HG02884 (cell line): Measurements from ENCODE around the gene RAD51B.
"Not testable (repeated sequence)": the region's sequence is repeated elsewhere in the genome, so short reads cannot be mapped to it uniquely, and the experiment has no call there.

Source experiments
- ATAC-seq: cut with Tn5 transposase; IDR thresholded peaks from one replicate; pipeline ENCODE4 v1.9.1; 2021; ENCODE audit warnings: mild to moderate bottlenecking, moderate library complexity; ENCODE audit not compliant: unreplicated experiment

The RAD51B gene

DNA sequence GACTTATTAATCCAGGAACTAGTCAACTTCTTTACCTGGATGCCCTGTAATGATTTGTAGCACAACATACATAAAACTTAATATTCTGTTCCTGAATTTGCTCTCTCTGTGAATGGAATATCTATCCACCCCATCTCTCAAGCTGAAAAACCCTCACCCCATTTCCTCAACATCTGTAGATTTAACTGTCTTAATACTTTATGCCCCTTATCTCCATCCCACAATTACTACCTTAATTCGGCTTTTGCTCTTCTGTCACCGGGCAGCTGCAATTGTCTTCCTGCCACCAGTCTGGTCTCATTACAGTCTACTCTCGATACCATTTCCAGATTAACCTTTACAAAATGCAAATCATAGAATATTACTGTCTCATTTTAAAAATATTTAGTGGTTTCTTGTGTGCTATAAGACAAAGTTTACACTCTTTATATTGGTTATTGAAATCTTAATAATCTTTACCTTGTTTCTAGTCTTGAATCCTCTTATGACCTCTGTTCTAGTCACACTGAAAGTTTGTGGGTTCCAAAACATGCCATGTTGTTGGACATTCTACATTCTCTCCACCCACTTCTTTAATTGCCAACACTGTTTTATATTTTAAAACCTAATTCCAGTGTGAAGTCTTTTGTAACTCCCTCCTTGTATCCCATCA lies 347.3 kb downstream of the RAD51B start:
- no peak for ATAC-seq

DNA sequence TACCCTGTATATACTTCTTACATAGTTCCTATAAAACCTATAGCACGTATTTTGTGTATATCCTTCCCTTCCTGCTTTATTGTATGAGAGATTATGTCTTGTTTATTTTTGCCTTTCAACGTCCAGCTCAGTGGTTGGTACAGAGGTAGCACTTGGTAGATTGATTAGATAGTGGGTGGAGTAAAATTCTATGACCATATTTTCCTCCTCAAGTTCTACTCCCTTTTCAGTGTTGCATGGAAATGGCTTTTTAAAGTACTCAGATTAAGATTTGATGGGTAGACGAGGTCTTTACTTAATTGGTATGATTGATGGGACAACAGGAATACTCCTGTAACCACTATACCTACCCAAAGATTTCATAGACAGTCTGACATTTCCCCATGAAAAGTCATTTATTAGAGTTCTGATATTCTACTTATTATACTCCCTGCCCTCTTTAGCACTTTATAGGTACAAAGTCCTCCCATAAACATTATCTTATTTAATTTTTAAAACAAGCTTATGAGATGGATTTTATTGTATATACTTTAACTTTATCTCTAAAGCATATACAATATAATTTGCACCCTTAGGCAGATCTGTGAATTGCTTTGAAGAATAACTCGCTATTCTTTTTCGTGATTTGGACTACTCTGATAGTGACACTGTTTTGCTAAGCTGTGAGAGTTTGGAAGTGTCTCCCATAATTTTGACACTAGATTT lies 348.0 kb downstream of the RAD51B start:
- no peak for ATAC-seq

DNA sequence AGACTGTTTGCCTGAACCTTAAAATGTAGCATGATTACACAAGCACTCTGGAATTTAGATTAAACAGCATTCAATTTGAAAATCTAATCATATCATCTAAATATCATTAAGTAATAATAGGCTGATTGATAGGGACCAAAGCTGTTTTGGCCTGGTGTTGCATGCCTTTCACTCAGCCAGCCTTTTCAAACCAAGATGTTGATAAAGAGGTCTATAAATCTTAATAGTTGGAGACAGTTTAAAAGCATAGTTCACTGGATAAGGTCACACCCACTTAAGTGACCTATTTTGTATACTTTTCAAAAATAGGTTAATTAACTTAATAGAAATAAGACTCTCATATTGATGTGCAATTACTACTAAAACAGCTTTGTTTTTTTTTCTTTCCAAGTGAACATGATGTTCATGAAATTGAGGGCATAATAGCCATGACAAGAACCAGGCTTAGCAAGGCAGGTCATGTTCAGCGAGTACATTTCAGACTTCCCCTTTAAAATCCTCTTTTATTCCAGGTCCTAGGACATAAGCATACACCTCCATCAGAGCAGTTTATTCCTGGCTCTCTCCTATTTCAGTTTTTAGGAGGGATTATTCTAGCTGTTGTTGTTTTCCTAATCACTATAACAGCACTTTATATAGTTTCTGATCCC lies 349.0 kb downstream of the RAD51B start:
- ATAC-seq, result no peak

DNA sequence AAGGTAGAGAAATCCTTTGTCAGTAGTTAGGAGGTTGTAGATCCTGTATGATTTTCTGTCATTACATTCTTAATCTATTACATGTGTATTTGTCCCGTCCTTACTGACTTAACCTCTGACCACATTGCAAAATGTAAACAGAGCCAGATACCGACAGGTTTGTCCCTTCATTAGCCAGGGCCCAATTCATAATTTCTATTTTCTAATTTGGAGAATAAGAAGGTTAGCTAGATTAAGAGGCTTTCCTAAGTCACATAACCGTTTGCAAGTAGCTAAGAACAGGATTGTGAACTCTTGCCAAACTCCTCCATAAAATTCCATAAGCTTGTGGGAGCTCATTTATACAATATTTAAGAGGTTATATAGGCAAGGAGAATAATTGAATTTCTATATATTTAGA lies 352.6 kb downstream of the RAD51B start:
- ATAC-seq, result no peak

DNA sequence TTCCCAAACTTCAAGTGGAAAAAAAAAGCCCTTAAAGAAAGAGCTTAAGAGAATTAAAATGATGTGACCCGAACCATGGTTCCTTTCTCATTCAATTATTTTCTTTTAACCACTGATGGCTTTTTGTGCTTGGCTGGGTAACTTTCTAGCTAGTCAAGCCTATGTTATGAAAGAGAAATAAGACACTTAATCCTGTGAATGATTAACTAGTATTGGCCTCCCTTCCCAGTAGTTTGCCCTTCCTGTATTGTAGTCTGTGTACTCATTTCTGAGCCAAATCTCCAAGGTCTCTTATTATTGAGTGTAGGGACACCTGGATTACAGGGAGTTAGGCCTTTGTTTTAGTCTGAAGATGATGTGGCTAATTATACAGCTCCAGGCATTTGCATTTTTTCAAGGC lies 353.0 kb downstream of the RAD51B start:
- ATAC-seq, result no peak

DNA sequence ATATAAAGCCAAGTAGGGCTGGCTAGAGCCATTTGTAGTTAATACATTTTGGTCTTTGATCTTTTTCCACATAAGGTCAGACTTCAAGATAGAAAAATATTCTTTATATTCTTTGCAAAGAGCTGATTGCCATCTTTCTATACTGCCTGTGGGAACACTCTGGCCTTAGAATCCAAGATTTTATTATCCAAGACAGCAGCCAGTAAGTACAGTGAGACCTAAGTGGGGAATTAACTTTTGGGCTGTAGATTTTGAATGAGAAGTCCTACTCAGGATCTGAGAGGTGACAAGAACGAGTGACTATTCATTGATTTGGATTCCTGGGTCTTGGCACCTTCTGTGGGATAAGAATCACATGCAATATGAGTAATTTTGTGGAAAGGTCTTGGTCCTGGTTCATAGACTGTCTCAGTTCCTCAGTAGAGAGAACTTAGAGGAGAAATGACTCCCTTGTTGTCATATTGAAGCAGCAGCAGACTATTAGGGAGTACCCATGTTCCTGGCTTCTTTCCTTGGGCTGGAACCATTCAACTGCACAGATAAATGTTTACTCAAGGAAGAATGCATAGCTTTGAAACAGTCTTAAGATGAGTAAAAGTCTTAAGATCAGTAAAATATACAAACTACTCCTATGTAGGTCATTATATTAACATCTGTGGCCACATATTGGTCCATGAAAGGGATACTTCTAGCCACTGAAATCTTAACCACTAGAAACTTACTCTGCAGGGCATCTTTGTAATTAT lies 353.8 kb downstream of the RAD51B start:
- no peak for ATAC-seq

DNA sequence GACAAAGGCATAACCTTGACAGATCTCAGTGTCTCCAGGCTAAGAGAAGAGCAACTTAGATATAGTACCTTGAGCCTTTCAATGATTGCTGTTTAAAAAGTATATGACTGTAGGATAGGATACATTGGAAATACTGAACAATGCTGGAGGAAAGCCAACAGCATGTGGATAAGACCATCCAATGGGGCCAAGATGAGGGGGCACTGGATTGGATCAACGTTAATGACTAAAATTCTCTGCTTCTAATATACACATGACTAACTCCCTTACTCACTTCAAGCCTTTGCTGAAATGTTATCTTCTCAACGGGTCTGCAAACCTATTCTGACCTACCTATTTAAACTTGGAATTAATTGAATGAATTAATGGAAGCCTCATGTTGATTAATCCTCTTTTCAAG lies 354.9 kb downstream of the RAD51B start:
- no peak for ATAC-seq

DNA sequence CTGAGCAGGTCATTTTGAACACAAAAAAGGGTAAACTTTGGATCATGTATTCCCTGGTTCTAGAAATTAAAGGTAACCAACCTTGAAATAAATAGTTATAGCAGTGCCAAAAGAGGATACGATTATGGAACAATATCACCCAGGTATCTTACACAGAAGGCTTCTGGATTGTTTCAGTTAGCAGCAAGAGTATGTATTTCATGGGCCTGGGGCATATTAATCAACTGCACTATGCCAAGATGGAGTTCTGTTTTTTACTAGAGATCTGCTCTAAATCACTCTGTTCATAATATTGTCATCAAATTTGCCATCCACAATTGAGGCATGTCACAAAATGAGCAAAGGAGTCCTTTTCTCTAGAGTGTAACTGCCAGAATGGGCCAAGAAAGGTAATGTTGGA lies 357.1 kb downstream of the RAD51B start:
- no peak for ATAC-seq

DNA sequence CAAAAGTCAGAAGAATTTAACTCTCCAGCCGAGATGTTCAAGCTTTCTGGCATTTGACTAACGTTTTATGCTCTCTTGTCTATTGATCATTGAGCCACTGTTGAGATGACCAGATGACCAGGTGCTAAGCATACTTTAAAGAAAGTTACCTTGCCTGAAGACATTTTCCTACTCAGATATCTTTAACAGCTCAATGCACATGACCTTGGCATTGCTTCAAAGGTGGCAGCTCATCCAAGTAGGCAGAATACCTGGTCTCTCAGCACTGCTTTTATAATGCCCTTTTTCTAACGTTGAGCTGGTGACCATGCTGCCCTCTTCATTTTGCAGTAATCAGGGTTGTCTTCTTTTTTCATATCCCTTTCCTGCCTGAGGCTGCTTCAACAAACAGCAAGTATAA lies 358.1 kb downstream of the RAD51B start:
- ATAC-seq, result no peak

DNA sequence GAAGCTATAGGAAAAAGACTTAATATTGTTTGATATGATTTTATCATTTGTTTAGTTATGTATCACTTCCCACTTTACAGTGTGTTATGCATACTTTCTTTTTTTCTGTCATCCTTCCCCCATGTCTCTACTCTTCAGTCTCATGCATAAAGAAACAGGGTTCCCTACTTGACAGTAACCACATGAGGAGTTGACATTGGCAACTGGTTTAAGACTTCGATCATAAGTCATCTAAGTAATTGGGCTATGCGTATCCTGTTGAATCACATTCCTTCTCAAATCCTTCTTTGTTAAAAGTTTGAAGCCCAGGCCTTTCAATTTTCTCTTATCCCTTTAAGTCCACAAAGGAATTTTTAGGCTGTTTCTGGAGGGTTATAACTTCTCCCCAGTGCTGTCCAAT lies 358.7 kb downstream of the RAD51B start:
- ATAC-seq, result no peak

DNA sequence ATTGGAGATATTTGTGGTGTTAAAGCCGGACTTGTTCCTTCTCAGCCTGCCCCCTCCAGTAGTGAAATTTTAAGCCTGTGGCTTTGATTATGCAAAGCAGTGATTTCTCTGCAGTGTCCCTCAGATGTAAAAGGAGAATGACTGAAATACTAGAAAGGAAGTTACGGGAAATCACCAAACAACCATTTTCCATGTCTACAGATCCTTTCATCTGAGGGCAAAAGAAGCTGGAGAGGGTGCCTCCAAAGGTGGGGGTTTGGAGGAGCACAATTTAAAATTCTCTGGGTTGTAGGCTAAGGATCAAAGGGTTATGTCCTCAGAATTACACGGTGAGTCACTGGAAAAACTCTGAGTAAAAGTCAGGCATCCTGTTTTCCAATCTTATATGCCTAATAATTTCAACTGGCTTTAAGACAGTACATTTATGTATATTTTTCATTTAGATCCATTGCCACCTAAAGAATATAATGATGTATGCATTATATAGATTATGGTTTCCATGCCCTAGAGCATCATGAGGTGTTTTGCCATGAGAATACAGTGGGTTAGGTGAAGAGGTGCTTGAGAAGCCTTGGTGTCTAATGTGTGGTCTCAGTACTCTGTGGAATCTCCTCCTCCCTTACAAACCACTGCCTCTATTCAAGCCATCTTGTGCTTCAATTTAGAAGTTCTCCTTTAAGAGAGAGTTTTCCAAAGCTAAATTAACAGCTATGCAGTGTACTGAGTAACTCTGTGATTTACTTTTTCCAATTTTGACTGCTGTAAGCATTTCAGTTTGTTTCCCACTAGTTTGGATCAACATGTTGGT lies 362.1 kb downstream of the RAD51B start:
- ATAC-seq, result no peak

DNA sequence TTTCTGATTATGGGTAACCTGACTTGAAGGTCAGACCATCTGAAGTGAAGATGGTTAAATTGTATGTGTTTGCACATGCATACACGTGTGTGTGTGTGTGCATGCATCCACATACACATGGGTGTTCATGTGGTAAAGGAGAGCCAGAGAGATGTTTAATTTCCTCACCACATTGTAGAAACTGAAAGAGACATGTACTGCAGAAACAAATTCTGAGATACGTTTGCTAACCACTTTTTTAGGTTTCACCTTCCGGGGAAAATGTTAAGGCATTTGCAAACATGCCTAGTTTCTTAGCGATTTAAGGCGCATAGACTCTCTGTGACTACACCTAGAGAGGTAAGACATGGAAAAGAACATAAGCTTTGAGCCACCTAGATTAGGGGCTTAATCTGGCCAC lies 362.9 kb downstream of the RAD51B start:
- ATAC-seq, result peak; percentile 65

DNA sequence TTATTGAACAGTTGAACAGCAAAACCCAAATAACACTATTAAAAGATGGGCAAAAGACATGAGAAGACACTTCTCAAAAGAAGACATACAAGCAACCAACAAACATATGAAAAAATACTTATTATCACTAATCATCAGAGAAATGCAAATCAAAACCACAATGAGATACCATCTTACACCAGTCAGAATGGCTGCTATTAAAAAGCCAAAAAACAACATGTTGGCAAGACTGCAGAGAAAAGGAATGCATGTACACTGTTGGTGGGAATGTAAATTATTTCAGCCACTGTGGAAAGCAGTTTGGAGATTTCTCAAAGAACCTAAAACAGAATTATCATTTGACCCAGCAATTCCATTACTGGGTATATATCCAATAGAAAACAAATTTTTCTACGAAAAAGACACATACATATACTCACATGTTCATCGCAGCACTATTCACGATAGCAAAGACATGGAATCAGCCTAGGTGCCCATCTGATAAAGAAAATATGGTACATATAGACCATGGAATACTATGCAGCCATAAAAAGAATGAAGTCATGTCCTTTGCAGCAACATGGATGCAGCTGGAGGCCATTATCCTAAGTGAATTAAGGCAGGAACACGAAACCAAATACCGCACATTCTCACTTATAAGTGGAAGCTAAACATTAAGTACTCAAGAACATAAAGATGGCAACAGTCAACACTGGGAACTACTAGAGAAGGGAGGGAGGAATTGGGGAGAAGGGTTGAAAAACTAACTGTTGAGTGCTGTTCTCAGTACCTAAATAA lies 367.1 kb downstream of the RAD51B start:
- ATAC-seq, result not testable (repeated sequence)

DNA sequence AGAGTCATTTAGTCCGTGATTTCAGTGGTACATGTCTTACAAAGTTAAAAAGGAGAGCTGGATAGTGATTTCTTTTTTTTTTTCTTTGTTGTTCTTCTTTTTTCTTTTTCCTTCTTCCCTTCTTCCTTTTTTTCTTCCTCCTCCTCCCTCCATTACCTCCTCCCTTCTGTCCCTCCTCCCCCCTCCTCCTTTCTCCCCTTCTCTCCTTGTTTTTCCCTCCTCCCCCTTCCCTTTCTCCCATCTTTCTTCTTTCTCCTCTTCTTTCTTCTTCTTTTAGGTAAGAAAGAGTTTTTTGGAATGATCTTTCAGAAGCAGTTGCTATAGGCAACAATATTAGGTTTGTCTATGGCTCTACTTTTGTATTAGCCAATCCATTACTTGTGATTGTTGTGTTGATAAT lies 368.6 kb downstream of the RAD51B start:
- ATAC-seq, result no peak

DNA sequence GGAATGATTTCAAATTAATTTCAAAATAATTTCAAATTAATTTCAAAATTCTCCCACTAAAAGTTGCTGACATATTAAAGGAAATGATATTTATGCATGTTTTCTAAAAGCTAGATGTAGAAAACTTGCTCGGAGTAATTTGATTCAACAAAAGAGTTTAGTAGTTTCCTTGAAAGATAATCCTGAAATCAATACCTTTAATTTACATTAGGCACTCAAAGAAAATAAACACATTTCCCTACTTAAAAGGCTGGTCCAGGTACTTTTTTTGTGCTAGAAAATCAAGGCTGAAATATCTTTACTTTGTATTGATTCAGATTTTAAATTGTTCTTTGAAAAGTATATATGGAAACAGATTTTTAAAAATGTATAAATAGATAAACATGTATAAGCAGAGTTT lies 370.5 kb downstream of the RAD51B start:
- ATAC-seq, result no peak

DNA sequence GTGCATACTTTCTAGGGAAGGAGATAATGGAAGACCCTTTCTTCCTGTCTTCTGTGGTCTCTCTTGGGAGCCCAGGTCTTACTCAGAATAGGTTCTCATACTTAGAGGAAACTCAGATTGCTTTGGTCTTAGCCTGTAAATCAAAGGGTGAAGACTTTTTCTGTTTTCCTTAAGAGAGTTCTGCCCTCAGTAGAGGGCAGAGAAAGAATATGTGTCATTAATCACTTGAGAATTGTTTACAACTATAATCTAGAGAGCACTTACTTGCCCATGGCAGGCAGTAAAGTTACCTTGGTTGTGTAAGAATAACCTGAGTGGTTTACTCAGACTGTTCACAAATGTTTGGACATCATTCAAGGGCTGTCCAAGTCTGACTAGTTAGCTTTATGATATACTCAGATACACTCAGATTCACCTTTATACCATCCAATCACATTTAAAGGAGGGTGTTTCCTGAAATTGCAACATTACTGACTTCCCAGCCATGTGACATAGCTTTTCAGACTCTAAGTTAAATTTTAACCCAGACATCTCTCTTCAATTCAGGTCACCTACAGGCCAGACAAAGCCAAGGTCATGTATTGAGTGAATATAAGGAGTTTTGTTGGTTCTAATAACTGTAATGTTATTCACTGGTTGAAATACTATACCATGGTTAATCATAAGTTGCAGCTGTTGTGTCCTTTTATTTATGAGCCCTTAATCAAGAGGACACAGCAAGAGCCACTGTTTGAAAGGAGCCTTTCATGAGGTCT lies 372.2 kb downstream of the RAD51B start:
- no peak for ATAC-seq

DNA sequence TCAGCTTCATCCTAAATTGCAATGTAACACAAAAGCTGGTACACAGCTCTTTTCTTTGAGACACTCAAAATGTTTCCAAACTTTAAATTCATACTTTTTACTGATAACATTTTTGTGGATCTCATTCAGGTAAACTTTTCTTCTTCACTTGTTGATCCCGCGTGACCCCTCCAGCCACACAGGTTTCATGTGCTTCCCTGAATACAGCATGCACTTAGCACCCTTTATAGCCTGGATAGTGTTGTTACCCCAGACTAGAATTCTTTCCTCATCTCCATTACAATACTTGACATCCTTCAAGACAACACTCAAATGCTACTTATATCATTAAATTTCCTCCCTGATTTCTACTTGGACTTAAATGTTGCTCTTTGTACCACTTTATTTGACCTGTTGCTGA lies 373.4 kb downstream of the RAD51B start:
- no peak for ATAC-seq

DNA sequence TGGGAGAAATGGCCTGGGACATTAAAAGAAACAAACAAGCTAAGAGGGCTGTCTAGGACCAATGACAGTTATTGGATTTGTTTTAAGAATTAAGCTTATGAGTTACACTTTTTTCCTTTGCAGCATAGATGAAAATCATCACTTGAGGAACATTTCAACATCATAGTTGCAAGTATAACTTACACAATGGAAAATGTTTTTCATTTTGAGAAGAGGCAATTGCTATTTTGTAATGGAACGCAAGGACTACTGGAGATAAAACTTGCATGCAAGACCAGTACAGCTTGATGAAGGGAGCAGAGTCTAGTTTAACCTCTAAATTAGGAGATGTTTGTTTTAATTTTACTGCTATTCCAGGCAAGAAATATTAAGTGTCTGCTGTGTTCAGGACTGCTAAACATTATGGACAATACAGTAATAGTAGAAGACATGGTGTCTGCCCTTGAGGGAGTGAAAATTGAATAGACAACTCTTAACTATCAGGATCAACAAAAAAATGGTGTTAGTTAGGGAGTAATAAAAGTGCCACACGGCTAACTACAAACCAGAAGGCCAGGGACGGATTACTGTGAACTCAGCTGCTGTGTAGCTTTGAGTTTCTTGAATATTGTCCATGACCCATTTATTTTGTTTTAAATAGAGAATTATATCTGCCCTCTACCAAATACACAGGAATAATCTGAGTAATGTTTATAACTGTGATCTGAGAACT lies 374.5 kb downstream of the RAD51B start:
- ATAC-seq, result no peak

DNA sequence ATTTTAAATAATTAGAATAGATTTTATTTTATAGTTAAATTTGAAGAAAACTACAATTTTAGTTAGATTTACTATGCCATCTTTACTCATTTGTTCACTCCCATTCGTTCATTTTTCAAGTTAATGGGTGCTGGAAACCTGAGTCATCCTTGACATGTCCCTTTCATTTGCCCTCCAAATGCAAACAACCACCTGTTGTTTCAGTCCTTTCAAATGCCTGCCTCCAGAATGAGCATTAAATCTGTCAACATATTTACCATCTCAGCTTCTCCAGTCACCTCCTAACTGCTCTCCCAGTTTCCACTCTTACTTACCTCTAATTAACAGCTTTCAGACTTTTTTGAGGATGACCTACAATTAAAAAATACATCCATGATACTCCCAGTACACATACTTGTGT lies 375.5 kb downstream of the RAD51B start:
- ATAC-seq, result no peak
